ENCODE measurements around the gene ERF. TPM values are rescaled to one million over a fixed set of nuclear protein-coding genes. Genes with fewer than 3 reads are reported as not detected.

Gene ERF
- total RNA-seq, 1 donor from 2014 or later, result 43.1 TPM

- peaks cover 3% of the 10 kb centered on the region for H3K27me3 Mint-ChIP-seq (ENCODE audit: insufficient read depth, low read depth)
- Histone ChIP-seq H4K20me1 (ENCODE audit: low read depth) (peaks cover 78% of the 10 kb centered on the region), H3K27me3 (no peaks in the 10 kb centered on the region), H3K36me3 (no peaks in the 10 kb centered on the region), H3K4me2 (no peak overlapping the region), H3F3A (ENCODE audit: low read depth) (peaks cover 8% of the 10 kb centered on the region), H3K4me3 (no peak overlapping the region), H3K9me3 (ENCODE audit: low read depth) (no peaks in the 10 kb centered on the region), H3K4me1 (no peaks in the 10 kb centered on the region), H3K9ac (no peak overlapping the region), H3K27ac (no peak overlapping the region), H3K79me2 (ENCODE audit: low read depth) (no peaks in the 10 kb centered on the region), H2AFZ (replicated peaks) (no peak overlapping the region)
- H3K27ac Mint-ChIP-seq, result no peak overlapping the region
- H3K9me3 Mint-ChIP-seq, result no peaks in the 10 kb centered on the region
- H3K4me3 Mint-ChIP-seq, result no peak overlapping the region
- H3K4me1 Mint-ChIP-seq, result peaks cover 8% of the 10 kb centered on the region
- H3K36me3 Mint-ChIP-seq, result peaks cover 42% of the 10 kb centered on the region
- TF ChIP-seq CTCF (IDR thresholded peaks at IDR 0.05) (no peak), EZH2phosphoT487 (IDR thresholded peaks at IDR 0.05) (no peak), EZH2 (IDR thresholded peaks at IDR 0.05) (no peak)
- no peak for DNase-seq (ENCODE audit: low spot score)
These were observed 22.5 kb downstream of the ERF start for GRCh38 chr19:42232435-42232834.

- Mint-ChIP-seq H3K36me3 (peaks cover 43% of the 10 kb centered on the region), H3K27ac (no peak overlapping the region), H3K9me3 (no peaks in the 10 kb centered on the region), H3K4me3 (no peak overlapping the region), H3K4me1 (peaks cover 8% of the 10 kb centered on the region), H3K27me3 (ENCODE audit: insufficient read depth, low read depth) (peaks cover 3% of the 10 kb centered on the region)
- Histone ChIP-seq H4K20me1 (ENCODE audit: low read depth) (peaks cover 76% of the 10 kb centered on the region), H3K36me3 (no peaks in the 10 kb centered on the region), H3K9me3 (ENCODE audit: low read depth) (no peaks in the 10 kb centered on the region), H2AFZ (replicated peaks) (no peak overlapping the region), H3K79me2 (ENCODE audit: low read depth) (no peaks in the 10 kb centered on the region), H3K4me3 (no peak overlapping the region), H3K4me1 (no peaks in the 10 kb centered on the region), H3K27ac (no peak overlapping the region), H3K27me3 (no peaks in the 10 kb centered on the region), H3K4me2 (no peak overlapping the region), H3F3A (ENCODE audit: low read depth) (peaks cover 8% of the 10 kb centered on the region), H3K9ac (no peak overlapping the region)
- DNase-seq (ENCODE audit: low spot score), result no peak
- no peak for TF ChIP-seq CTCF (IDR thresholded peaks at IDR 0.05)
These were observed 24.4 kb downstream of the ERF start for GRCh38 chr19:42230571-42230970.

GRCh38 chr19:42229855-42230351 is 25.0 kb downstream of the ERF start:
- Mint-ChIP-seq H3K4me3 (no peak overlapping the region), H3K9me3 (no peaks in the 10 kb centered on the region), H3K27ac (no peak overlapping the region), H3K4me1 (peaks cover 8% of the 10 kb centered on the region), H3K27me3 (ENCODE audit: insufficient read depth, low read depth) (peaks cover 3% of the 10 kb centered on the region), H3K36me3 (peaks cover 39% of the 10 kb centered on the region)
- H3K9me3 ChIP-seq (ENCODE audit: low read depth), result no peaks in the 10 kb centered on the region
- H3K27ac ChIP-seq, result no peak overlapping the region
- peaks cover 8% of the 10 kb centered on the region for H3F3A ChIP-seq (ENCODE audit: low read depth)
- H3K4me1 ChIP-seq, result no peaks in the 10 kb centered on the region
- H3K27me3 ChIP-seq, result no peaks in the 10 kb centered on the region
- TF ChIP-seq EZH2phosphoT487 (IDR thresholded peaks at IDR 0.05) (no peak), CTCF (IDR thresholded peaks at IDR 0.05) (no peak), EZH2 (IDR thresholded peaks at IDR 0.05) (no peak)
- no peaks in the 10 kb centered on the region for H3K79me2 ChIP-seq (ENCODE audit: low read depth)
- DNase-seq (ENCODE audit: low spot score), result no peak
- H2AFZ ChIP-seq (replicated peaks), result no peak overlapping the region
- no peak overlapping the region for H3K9ac ChIP-seq
- H3K4me2 ChIP-seq, result no peak overlapping the region
- peaks cover 70% of the 10 kb centered on the region for H4K20me1 ChIP-seq (ENCODE audit: low read depth)
- no peaks in the 10 kb centered on the region for H3K36me3 ChIP-seq
- H3K4me3 ChIP-seq, result no peak overlapping the region
